GM12878 (cell line): ENCODE data around the gene DEPDC1. TPM values are rescaled to one million over a fixed set of nuclear protein-coding genes. Genes with fewer than 3 reads are reported as not detected.

Experiments
- ATAC-seq: fragments of 200-7000 bp; cut with Tn5 transposase; 3 replicates; pipeline ENCODE4 v1.9.1; 2020; ENCODE audit warnings: mild to moderate bottlenecking, moderate library complexity
- BruUV-seq: library from RNA; stranded (reverse); fragments of 400-500 nt; replicated peaks from 2 replicates; lab custom pipeline; 2021; lab: Mats Ljungman, UMichigan
- CTCF ChIA-PET: fragments of 300-600 bp; sonication (Branson Sonifier 250); formaldehyde crosslinking; extraction: SDS; loops from one replicate; lab custom pipeline; 2021; ENCODE audit warnings: inconsistent platforms; lab: Yijun Ruan, JAX
- POLR2A ChIA-PET: fragments of 350-600 bp; formaldehyde crosslinking; extraction: SDS; loops from one replicate; lab custom pipeline; 2021; ENCODE audit warnings: inconsistent platforms; lab: Charles Lee
- RAD21 ChIA-PET: fragments of 300-600 bp; sonication (Branson Sonifier 250); formaldehyde crosslinking; loops from one replicate; lab custom pipeline; 2023; ENCODE audit warnings: antibody characterized with exemption; ENCODE audit not compliant: unreplicated experiment; lab: Charles Lee
- SMC1A ChIA-PET: fragments of 300-600 bp; sonication (Branson Sonifier 250); formaldehyde crosslinking; loops from one replicate; lab custom pipeline; 2023; ENCODE audit not compliant: unreplicated experiment, uncharacterized antibody; lab: Charles Lee
- DNase-seq: peaks from one replicate; pipeline ENCODE4 v3.0.0-alpha.2; 2011; ENCODE audit warnings: low read depth, low spot score
- FAIRE-seq: peaks from 3 replicates; lab custom pipeline; 2011; peaks lifted over from hg19 to GRCh38; lab: Jason Lieb, UNC
- H2AFZ ChIP-seq: 2 replicates; pipeline ENCODE4 v1.6.0; 2011; ENCODE audit warnings: low read depth, low read length, control low read depth; ENCODE audit not compliant: control insufficient read depth
- H3K27ac ChIP-seq: 2 replicates; pipeline ENCODE4 v1.5.1; 2011; ENCODE audit warnings: control low read depth; ENCODE audit not compliant: control insufficient read depth, insufficient read depth
- H3K27me3 ChIP-seq, 2 experiments: replicated peaks in 1 of 2; 2 replicates each; pipeline versions ENCODE4 v1.6.0 to v1.6.1; 2011; ENCODE audit warnings: low read length in 1 of 2; ENCODE audit not compliant: control insufficient read depth in 2 of 2, insufficient read depth in 2 of 2
- H3K36me3 ChIP-seq, 2 experiments: 2 replicates each; pipeline ENCODE4 v1.5.1; 2011; ENCODE audit warnings: low read length in 1 of 2; ENCODE audit not compliant: control insufficient read depth in 2 of 2, insufficient read depth in 2 of 2
- H3K4me1 ChIP-seq: 2 replicates; pipeline ENCODE4 v1.6.1; 2011; ENCODE audit warnings: mild to moderate bottlenecking, low read length, moderate library complexity, mixed read lengths; ENCODE audit not compliant: control insufficient read depth, insufficient read depth
- H3K4me2 ChIP-seq: 2 replicates; pipeline ENCODE4 v1.6.0; 2011; ENCODE audit warnings: control low read depth; ENCODE audit not compliant: control insufficient read depth, insufficient read depth
- H3K4me3 ChIP-seq: fragments of 200-600 bp; sonication (generic); 2 replicates; pipeline ENCODE4 v1.5.1; 2016
- H3K79me2 ChIP-seq: 2 replicates; pipeline ENCODE4 v1.6.0; 2011; ENCODE audit warnings: low read length; ENCODE audit not compliant: control insufficient read depth, insufficient read depth
- H3K9ac ChIP-seq: 2 replicates; pipeline ENCODE4 v1.8.0; 2011; ENCODE audit warnings: low read length, control low read depth, mixed read lengths; ENCODE audit not compliant: control insufficient read depth, insufficient read depth
- H3K9me3 ChIP-seq: replicated peaks from 3 replicates; pipeline ENCODE4 v1.5.1; 2011; ENCODE audit warnings: mild to moderate bottlenecking, low read length; ENCODE audit not compliant: control insufficient read depth, insufficient read depth
- H4K20me1 ChIP-seq: 2 replicates; pipeline ENCODE4 v1.6.0; 2011; ENCODE audit not compliant: control insufficient read depth, insufficient read depth
- CEBPZ ChIP-seq: fragments of 150-350 bp; IDR thresholded peaks from 2 replicates; pipeline ENCODE4 v1.6.1; 2016; ENCODE audit warnings: low read depth, low read length
- CUX1 ChIP-seq: IDR thresholded peaks from 2 replicates; pipeline ENCODE4 v1.6.1; 2012; ENCODE audit warnings: improper control_type of control experiment, low read depth, low read length; ENCODE audit not compliant: insufficient replicate concordance
- EED ChIP-seq: sonication (generic); IDR thresholded peaks from 2 replicates; pipeline ENCODE4 v1.6.1; 2016; ENCODE audit warnings: antibody characterized with exemption, low read depth
- KDM1A ChIP-seq: fragments of 200-600 bp; sonication (generic); IDR thresholded peaks from 2 replicates; pipeline ENCODE4 v1.6.1; 2016; ENCODE audit warnings: borderline replicate concordance
- MTA2 ChIP-seq: fragments of 450-650 bp; IDR thresholded peaks from 2 replicates; pipeline ENCODE4 v1.6.1; 2016; ENCODE audit warnings: low read depth, mild to moderate bottlenecking, moderate library complexity
- NBN ChIP-seq: fragments of 450-650 bp; IDR thresholded peaks from 2 replicates; pipeline ENCODE4 v1.6.1; 2016
- PAX5 ChIP-seq: IDR thresholded peaks from 2 replicates; pipeline ENCODE4 v1.6.1; 2011; ENCODE audit warnings: low read depth, low read length, borderline replicate concordance
- USF2 ChIP-seq: IDR thresholded peaks from 2 replicates; pipeline ENCODE4 v1.6.1; 2011; ENCODE audit warnings: low read depth, low read length, improper control_type of control experiment, borderline replicate concordance
- ZBTB4 ChIP-seq: fragments of 450-650 bp; formaldehyde crosslinking; IDR thresholded peaks from 2 replicates; pipeline ENCODE4 v1.4.0; 2022; ENCODE audit warnings: mild to moderate bottlenecking, moderate library complexity
- WGBS: methylation state at CpG from one replicate; pipeline ENCODE4 v1.1.6; 2016; ENCODE audit warnings: low lambda C conversion rate; ENCODE audit not compliant: insufficient replicate concordance, insufficient coverage; ENCODE audit errors: missing lambda C conversion rate; 5-methylcytosine and 5-hydroxymethylcytosine counted together
- in situ Hi-C: fragments of 300-500 bp; cut with MboI; formaldehyde crosslinking; loops from 9 replicates; pipeline ENCODE4 v1.14.3; 2018; ENCODE audit warnings: mixed read lengths
- intact Hi-C: fragments of 100-400 bp; cut with micrococcal nuclease; formaldehyde crosslinking; loops from one replicate; pipeline ENCODE4 v1.14.2; 2022; ENCODE audit not compliant: unreplicated experiment
- polyA plus RNA-seq, 11 experiments: library from polyadenylated mRNA; depleted of rRNA in 4 of 11; unstranded in 6 of 11; stranded (reverse) in 5 of 11; fragments of >200 nt; fragmentation: Nextera tagmentation in 4 of 11; fragmentation: Illumina TruSeq in 1 of 11; extraction: Ambion mirVana in 4 of 11; extraction: Trizol in 1 of 11; gene quantifications; 1 replicate in 1 of 11; 2 replicates in 10 of 11; pipeline versions ENCODE4 v1.2.1 to v1.2.3, GENCODE V29; 2011 to 2016; ENCODE audit warnings: inconsistent platforms in 2 of 11, missing spikeins in 2 of 11, low read depth in 1 of 11
- total RNA-seq, 4 experiments: library from RNA; depleted of rRNA in 3 of 4; stranded (reverse); fragments of >200 nt in 3 of 4; fragmentation: Illumina TruSeq in 1 of 4; extraction: Trizol in 1 of 4; gene quantifications; 2 replicates each; pipeline versions ENCODE4 v1.2.1 to v1.2.3, GENCODE V29; 2013 to 2021

Gene DEPDC1
- total and polyA plus RNA-seq, 10 of the 15 experiments (the other 5 are each of a cell fraction or from before 2014, with no cell fraction given), result 6.9 to 36.5 (median 17.6) TPM

- no peaks in the 10 kb centered on the region for H3K4me1 ChIP-seq
- BruUV-seq, result no TSS peak
- H3K27ac ChIP-seq, result no peak overlapping the region
- ChIA-PET POLR2A (no interaction called here), SMC1A (interaction anchor here (1.2 kb wide), 1 partner anchor 18 kb away, joined by 3 read pairs; no protein-coding TSS in a partner anchor), CTCF (interaction anchor here (0.7 to 3.3 kb wide), 2 partner anchors 13 to 31 kb away, joined by 3 to 13 read pairs; no protein-coding TSS in a partner anchor), RAD21 (no interaction called here)
- no peaks in the 10 kb centered on the region for H3K9me3 ChIP-seq
- H4K20me1 ChIP-seq, result no peaks in the 10 kb centered on the region
- no peaks in the 10 kb centered on the region for H3K79me2 ChIP-seq
- no peak for DNase-seq
- H3K27me3 ChIP-seq, result no peaks in the 10 kb centered on the region
- no peak overlapping the region for H3K4me2 ChIP-seq
- H3K9ac ChIP-seq, result no peak overlapping the region
- no peak overlapping the region for H3K4me3 ChIP-seq
- H3K36me3 ChIP-seq, result no peaks in the 10 kb centered on the region
- intact Hi-C loops, result no loop called here
- in situ Hi-C loops, result no loop called here
- ATAC-seq, result no peak
- 63% methylated on average over 4 of the region's 4 CpGs for WGBS
- no peak for FAIRE-seq
- H2AFZ ChIP-seq, result no peak overlapping the region
- TF ChIP-seq CEBPZ (no peak), CUX1 (no peak), KDM1A (no peak), NBN (no peak), USF2 (no peak), PAX5 (no peak), ZBTB4 (CRISPR knock-in tag) (no peak), EED (no peak), MTA2 (no peak)
Observed at GRCh38 chr1:68429233-68429808, 67.6 kb downstream of the DEPDC1 start.
